Stimulated activated CD4-positive, alpha-beta T cell treated with anti-CD3 and anti-CD28 coated beads, Interleukin-4, amount 100 ng/mL, for 4 hours (primary cell): ENCODE results near the gene PIP4K2C.
A peak's percentile ranks its signal among the peaks of the same experiment; 100 is the strongest.
"Not testable (repeated sequence)": the region's sequence is repeated elsewhere in the genome, so short reads cannot be mapped to it uniquely, and the experiment has no call there.

Experiments
- DNase-seq, 2 experiments: peaks; one replicate each; pipeline ENCODE4 v3.0.0-alpha.2; 2020

PIP4K2C gene

DNA sequence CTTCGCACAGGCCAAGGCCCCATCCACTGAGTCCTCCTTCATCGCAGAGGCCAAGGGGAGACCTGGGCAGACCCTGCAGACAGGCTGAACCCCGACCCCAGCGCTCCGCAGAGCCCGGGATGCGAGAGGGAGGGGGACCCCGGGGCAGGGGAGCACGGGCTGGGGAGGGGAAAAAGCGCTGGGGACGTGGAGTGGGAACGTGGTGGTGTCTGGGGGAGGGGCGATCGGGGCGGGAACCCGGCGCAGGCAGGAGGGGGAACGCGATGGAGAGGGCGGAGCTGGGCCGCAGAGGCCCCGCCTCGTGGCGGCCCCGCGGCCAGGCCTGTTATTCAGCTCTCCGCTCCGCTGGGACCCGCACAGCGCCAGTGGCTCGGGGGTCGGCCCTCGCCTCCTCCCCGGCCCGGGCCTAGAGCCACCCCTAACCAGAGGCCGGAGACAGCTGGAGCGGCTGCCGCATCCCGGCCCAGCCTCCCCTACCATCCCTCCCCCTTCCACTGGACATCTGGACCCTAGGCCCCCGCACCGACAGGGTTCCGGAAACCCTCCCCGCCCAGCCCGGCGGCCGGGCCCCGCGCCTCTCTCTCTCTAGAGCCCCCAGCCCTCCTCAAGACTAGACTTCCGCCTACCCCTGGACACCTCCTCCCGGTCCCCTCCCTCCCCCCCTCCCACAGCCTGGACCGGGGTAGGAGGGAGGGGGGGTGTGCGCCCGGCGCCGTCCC is 20.3 kb downstream of the PIP4K2C start, which contains the start of gene ARHGEF25:
Gene ARHGEF25 (plus strand): TSS at position 328 of the 719 bp plus-strand sequence. CDS start 460 bp downstream, outside the sequence.
- peak; percentile 40 to 58 for DNase-seq

DNA sequence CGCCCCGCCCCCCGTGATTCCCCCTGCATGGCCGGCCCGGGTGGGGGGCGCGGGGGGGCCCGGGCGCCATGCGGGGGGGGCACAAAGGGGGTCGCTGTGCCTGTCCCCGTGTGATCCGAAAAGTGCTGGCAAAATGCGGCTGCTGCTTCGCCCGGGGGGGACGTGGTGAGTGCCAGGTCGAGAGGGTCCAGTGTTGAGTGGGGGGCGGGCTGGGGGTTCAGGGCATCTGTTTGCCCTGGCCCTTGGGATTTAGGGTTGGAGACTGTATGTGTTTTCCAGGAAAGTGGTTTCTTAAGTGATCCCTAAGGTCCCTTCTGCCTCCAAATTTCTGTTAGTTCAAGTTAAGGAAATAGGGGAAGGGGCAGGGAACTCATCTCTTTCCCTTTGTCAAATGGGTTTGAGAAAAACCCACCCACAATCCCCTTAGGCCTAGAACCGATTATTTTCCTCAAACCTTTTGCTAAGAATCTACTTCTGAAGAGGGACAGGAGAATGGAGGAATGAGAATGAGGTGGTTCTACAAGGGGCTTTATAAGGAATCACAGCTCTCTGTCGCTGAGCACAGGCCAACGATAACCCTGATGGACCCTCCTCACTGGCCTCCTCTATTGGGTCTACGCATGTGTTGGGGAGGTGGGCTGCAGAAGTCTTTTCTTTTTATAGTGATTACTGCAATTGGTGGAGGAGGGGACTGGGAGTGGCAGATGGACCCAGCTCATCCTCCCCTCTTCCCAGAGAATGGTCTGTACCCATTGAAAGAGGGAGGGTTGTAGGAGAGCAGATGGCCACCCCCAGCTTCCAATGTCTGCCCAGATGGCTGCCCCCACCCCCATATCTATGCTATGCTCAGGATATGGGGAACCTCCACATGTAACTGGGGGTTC is 21.1 kb downstream of the PIP4K2C start:
- DNase-seq = no peak

DNA sequence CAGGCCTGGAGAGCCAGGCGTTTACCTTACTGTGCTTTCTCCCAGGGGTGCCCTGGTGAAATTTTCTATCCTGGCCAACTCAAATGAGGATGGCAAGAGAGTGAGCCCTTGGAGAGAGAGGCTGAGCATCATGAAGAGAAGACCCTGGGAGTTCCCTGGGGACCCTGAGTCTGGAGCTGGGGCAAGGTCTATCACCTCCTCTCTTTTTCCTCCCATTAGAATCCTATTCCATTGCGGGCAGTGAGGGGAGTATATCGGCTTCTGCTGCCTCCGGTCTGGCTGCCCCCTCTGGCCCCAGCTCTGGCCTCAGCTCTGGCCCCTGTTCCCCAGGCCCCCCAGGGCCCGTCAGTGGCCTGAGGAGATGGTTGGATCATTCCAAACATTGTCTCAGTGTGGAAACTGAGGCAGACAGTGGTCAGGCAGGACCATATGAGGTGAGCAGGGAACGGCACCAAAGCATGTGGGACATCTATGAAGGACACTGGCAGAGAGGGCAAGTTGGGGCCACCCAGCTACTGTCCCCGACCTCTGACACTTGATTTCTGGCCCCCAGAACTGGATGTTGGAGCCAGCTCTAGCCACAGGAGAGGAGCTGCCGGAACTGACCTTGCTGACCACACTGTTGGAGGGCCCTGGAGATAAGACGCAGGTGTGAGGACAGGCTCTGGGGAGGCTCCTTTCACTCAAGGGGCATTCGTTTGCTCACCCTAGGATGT is 21.9 kb downstream of the PIP4K2C start:
- no peak for DNase-seq

DNA sequence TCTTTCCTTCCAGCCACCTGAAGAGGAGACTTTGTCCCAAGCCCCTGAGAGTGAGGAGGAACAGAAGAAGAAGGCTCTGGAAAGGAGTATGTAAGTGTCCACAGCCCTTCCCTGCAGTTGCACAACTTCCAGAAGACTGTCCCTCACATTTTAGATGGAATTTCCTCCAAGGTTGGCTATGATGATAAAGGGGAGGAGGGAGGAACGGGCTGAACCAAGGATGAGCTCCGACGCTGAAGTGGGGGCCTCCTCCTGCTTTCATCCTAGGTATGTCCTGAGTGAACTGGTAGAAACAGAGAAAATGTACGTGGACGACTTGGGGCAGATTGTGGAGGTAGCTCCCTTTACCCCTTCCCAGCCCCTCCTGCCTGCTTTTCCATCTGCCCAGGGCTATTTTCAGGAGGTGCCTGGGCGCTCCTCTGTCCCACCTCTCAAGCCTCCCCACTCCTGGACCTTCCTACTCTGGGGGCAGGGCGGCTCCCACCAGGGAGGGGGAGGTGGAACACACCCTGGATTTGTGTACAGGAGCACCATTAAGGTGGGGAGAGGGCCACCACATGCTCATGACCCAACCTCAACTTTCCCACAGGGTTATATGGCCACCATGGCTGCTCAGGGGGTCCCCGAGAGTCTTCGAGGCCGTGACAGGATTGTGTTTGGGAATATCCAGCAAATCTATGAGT is 22.6 kb downstream of the PIP4K2C start:
- DNase-seq = no peak

DNA sequence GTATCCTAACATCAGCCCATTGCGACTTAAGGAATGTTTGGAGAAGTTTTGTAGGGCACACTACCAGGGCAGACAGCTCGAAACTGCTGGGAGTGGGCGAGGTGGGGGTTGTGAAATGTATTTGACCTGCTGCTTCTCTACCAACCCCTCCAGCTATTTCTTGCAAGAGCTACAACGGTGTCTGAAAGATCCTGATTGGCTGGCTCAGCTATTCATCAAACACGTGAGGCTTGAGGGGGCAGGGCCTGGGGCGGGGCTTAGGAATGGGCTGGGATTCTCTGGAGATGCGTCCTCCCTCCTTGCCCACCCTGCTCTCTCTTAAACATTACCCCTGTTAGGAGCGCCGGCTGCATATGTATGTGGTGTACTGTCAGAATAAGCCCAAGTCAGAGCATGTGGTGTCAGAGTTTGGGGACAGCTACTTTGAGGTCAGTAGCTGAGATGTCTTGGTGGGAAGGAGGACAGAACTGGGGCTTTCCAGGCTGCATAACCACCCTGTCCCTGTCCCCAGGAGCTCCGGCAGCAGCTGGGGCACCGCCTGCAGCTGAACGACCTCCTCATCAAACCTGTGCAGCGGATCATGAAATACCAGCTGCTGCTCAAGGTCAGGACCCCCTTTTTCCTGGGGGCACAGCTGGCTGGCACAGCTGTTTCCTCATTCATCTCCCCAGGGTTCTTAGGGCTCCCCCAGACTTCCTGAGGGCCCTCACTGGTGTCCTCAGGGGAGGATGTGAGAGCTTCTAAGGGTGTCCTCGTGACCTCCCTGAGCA is 23.4 kb downstream of the PIP4K2C start:
- no peak for DNase-seq

DNA sequence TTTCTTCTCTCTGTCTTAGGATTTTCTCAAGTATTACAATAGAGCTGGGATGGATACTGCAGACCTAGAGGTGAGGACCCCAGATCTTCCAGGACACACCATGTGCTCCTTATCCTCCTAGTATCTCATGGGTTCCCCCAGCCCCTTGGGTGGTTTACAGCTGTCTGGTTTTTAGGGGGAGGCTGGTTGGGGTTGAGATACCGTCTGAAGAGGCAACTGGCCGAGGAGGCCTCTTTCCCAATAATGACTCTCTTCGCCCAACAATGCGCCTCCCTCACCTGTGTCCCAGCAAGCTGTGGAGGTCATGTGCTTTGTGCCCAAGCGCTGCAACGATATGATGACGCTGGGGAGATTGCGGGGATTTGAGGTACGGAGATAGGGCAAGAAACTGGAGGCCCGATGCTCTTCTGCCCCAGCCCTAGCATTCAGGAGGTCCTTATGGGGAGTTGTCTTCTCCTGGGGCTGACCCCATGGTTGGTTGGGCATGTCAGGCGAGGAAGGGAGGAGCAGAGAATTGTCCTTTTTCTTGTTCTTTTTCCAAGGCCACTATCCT is 24.0 kb downstream of the PIP4K2C start:
- DNase-seq = no peak

DNA sequence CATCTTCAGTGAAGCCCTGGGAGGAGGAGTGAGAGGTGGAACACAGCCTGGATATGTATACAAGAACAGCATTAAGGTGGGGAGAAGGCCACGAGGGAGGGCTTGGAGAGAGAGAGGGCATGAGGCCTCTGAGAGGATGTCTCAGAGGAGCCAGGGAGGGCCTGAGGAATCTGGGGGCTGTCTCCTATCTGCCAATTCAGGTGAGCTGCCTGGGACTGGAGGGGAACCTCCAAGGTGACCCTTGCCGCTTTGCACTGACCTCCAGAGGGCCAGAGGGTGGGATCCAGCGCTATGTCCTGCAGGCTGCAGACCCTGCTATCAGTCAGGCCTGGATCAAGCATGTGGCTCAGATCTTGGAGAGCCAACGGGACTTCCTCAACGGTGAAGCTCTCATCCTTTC is 24.6 kb downstream of the PIP4K2C start:
- DNase-seq = no peak

DNA sequence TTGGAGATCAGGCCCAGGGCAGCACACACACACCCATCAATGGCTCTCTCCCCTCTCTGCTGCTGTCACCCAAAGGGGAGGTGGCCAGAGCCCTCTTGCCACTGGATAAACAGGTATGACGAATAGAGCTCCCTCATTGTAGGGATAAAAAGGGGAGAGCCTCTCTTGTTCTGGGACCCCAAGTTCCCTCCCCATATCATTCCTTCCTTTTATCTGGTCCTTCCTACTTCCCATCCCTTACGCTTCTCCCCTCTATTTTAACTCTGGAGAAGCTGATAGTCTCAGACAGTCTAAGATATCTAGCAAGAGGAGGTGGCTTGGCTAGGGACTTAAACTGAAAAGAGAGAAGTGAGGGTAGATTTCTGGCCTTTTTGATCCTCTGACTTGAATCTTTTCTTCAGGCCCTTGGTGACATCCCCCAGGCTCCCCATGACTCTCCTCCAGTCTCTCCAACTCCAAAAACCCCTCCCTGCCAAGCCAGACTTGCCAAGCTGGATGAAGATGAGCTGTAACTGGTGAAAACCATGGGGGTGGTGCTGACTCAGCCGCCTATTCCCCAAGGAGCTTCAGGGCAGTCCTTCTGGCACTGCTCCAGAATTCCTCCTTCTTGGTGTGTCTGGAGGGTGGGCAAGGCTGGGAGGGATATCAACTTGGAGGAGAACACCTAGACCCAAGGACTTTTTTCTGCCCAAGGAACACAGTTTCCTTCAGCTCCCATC is 25.6 kb downstream of the PIP4K2C start:
- no peak for DNase-seq

DNA sequence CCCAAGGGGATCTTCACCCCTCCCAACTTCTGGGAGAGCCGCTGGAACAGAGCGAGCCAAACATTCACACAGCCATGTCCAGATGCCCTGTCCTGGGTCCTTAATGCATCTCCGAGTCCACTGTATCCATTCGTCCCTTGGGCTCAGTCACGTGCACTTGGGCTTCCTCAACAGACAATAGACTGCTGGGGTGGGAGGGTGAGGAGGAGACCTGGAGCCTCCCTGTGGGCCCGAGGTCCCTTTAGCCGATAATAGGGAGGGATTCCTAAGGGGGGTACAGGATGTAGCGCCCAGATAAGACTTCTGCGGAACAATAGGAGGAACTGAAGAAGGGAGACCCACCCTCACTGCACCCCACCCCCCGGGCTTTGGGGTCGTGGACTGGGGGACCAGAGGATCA is 26.9 kb downstream of the PIP4K2C start:
- no peak for DNase-seq

DNA sequence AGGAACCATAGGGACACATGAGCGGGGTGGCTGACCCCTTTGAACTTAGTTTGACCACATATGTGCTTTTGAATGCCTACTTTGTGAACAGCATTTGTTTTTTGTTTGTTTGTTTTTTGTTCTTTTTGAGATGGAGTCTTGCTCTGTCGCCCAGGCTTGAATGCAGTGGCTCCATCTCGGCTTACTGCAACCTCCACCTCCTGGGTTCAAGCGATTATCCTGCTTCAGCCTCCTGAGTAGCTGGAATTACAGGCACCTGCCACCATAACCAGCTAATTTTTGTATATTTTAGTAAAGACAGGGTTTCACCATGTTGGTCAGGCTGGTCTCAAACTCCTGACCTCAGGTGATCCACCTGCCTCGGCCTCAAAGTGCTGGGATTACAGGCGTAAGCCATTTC is 27.4 kb downstream of the PIP4K2C start:
- not testable (repeated sequence) for DNase-seq

DNA sequence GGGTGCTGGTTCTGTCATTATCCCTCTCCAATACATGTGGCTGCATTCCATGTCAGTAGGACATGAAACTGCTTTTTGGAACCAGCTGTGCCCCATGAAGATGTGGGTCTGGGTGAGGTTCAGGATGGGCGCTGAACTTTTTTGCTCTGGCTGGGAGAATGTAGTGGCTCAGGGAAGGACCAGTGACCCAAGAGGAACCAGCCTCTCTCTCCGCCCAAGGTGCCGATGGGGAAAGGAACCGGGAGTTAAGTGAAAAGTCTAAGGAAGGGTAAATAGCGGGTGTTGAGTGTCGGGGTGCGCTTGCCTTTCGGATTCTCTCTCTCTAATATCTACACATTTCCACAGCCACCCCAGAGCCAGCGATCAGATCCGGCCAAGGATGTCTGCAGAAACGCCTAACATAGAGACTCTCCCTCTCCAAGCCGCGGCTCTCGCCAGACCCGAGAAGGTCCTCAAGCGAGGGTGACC is 28.0 kb downstream of the PIP4K2C start:
- DNase-seq = no peak

DNA sequence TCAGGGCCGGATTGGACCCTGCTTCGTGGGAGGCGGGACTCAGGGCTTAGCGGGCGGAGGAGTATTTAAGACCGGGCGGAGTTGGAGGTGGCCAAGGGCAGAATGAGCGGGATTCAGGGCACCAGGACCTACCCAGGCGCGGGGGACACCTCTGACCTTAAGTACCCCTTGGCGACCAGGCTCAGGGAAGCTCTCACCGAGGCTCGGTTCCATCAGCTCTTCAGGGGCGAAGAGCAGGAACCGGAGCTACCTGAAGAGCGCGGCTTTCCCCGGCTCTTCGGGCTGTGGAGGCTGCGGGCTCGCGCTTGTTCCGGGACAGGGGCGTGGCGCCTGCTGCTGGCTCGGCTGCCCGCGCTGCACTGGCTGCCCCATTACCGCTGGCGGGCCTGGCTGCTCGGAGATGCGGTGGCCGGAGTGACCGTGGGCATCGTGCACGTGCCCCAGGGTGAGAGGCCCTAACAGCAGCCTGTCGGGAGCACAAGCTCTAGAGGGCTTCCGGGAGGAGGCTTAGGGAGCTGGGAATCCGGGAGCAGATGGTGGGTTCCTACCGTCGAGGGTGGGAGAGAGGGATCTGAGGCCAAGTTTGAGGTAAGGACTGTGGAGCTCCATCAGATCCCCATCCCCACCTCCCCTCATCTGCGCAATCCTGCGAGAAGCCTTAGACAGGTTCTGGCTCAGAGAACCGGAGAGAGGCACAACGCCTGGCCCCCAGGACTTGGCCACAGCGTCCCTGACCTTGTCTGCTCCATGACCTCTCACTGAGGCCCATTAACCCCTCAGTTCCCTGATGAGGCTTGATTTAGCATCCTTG is 28.6 kb downstream of the PIP4K2C start:
- DNase-seq = no peak

DNA sequence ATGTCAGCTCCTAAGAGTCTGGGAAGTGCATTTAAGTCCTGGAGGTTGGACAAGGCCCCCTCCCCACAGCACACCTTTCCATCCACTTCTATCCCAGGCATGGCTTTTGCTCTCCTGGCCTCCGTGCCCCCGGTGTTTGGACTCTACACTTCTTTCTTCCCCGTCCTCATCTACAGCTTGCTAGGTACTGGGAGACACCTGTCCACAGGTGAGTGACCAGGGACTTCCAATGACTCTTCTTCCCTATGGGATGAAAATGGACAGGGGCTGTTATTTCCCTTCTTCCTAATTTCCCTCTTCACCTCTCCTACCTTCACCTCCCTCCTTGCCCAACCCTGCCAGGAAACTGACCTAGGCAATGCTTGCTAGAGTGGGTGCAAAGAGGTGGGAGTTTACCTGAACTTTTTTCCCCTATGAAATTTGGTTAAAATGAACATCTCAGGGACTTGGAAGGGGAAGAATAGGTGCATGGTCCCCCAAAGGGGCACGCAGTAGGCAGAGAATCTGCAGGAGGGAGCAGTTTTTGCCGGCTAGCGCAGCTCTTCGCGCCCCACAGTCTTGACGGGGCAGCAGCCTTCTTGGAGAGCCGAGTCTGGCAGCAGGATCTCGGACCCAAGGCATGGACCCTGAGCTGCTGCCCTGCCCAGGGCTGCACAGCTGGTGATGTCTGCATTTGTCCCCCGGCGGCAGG is 29.4 kb downstream of the PIP4K2C start:
- no peak for DNase-seq

DNA sequence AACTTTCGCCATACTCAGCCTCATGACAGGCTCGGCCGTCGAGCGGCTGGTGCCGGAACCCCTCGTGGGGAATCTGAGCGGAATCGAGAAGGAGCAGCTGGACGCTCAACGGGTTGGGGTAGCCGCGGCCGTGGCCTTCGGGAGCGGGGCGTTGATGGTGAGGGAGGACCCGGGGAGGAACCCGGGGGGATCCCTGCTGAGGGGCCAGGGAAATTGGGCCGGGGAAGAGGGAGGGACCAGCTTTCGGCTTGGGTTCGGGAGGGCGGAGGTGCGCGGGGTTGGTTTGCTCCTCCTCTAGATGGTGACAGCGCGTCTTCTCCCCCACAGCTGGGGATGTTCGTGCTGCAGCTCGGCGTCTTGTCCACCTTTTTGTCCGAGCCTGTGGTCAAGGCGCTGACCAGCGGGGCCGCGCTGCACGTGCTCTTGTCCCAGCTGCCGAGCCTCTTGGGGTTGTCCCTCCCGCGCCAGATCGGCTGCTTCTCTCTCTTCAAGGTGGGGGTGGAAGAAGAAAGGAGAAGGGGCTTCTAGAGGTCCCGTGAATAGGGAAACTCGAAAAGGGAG is 30.0 kb downstream of the PIP4K2C start:
- no peak for DNase-seq

DNA sequence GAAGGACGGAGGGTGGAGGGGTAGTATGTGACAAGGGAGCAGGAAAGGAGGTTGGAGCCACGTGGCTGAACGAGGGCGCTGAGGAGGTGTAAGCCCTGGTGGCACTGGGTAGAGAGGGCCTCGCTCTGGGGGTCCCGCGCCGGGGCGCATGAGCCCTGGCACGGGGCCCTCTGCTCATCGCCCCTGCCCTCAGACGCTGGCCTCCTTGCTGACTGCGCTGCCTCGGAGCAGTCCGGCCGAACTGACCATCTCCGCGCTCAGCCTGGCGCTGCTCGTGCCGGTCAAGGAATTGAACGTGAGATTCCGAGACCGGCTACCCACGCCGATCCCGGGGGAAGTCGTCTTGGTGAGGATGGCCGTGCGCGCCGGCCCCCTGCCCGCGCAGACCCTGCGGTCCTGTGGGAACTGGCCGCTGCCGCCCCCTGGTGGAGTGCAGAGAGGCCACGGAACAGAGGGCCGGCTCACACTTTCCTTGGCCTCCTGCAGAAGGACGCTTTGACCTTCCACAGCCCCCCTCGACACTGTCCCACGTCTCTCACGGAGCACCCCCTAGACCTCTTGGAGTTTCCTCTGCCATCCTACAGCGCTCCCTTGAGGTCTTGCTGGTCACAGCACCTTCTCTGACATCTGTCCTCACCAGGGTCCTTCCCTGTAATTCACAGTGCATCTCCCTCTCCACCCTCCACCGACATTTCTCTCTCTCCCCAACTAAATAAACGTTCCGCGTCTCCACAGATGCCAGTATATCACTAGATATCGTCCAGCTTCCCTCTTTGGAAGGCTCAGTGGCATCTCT is 30.7 kb downstream of the PIP4K2C start:
- peak; percentile 34 to 68 for DNase-seq

DNA sequence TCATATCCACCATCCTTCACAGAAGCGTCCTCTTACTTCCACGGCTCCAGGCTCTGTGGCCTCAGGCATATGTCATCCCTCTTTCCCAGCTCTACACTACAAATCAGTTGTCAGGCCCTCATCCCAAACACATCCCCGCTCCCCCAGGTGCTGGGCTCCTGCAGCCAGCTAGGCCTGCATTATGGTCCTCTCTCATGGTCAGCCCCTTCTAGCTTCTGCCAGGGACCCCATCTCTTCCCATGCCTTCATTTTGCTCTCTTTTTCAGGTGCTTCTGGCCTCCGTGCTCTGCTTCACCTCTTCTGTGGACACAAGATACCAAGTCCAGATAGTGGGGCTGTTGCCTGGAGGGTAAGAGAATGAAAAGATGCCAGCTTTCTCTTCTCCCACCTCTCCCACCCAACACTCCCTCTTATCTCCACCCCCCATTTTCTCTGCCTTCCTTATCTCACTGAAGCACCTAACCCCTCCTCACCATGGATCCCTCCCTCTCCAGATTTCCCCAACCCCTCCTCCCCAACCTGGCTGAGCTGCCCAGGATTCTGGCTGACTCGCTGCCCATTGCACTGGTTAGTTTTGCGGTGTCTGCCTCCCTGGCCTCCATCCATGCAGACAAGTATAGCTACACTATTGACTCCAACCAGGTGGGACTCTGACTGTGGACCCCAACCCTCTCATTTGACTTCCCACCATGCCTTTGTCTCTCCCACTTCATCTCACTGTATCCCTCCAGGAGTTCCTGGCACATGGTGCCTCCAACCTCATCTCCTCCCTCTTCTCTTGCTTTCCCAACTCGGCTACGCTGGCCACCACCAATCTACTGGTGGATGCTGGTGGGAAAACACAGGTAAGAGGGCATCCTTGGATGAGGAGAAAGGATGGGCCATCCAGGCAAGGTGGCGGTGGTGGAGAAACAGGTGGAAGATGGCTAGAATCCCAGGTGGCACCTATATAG is 31.6 kb downstream of the PIP4K2C start:
- no peak for DNase-seq

DNA sequence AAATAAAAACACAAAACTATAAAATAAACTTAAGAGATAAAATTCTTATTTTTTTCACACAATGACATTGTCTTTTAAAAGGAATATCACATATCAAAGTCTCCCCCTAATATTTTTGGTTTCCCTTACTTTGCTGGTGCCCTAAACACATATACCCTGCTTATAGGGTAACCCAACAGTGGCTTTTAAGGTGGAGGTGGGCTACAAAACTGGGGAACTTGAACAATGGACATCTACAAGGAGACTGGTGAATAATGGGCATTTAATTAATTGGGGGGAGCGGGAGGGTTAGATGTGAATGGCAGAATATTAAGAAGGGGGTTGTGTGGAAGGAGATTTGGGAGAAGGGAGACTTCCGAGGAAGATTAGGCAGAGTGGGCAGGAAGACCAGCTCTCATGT is 32.4 kb downstream of the PIP4K2C start:
- no peak for DNase-seq
